HG03432 (cell line): ENCODE data around the gene FOXO3.
"Not testable (repeated sequence)": the region's sequence is repeated elsewhere in the genome, so short reads cannot be mapped to it uniquely, and the experiment has no call there.

Experiments used
- ATAC-seq: cut with Tn5 transposase; IDR thresholded peaks from one replicate; pipeline ENCODE4 v1.9.1; 2021; ENCODE audit warnings: mild to moderate bottlenecking, moderate library complexity; ENCODE audit not compliant: unreplicated experiment

Gene FOXO3

GRCh38 chr6:108560463-108561308, at the start of gene FOXO3:
FOXO3 (plus strand) TSS chr6:108560917; CDS start chr6:108561209, 292 bp downstream.
- ATAC-seq, result no peak

- no peak for ATAC-seq
Measured at GRCh38 chr6:108518714-108519576, 41.8 kb upstream of the FOXO3 start.

- no peak for ATAC-seq
Measured at GRCh38 chr6:108521616-108522107, 39.1 kb upstream of the FOXO3 start.

- ATAC-seq, result no peak
Measured at GRCh38 chr6:108523697-108524096, 37.0 kb upstream of the FOXO3 start.

GRCh38 chr6:108524528-108525248, 36.0 kb upstream of the FOXO3 start:
- ATAC-seq, result no peak

- no peak for ATAC-seq
Measured at GRCh38 chr6:108526739-108527174, 34.0 kb upstream of the FOXO3 start.

- ATAC-seq, result no peak
Measured at GRCh38 chr6:108528878-108529277, 31.8 kb upstream of the FOXO3 start.

GRCh38 chr6:108531332-108531731, 29.4 kb upstream of the FOXO3 start:
- ATAC-seq, result no peak

GRCh38 chr6:108535114-108535742, 25.5 kb upstream of the FOXO3 start:
- no peak for ATAC-seq

- not testable (repeated sequence) for ATAC-seq
Measured at GRCh38 chr6:108535920-108536535, 24.7 kb upstream of the FOXO3 start.

GRCh38 chr6:108541843-108542759, 18.6 kb upstream of the FOXO3 start:
- peak; percentile 50 for ATAC-seq

- no peak for ATAC-seq
Measured at GRCh38 chr6:108543175-108543940, 17.4 kb upstream of the FOXO3 start.

GRCh38 chr6:108544606-108545005, 16.1 kb upstream of the FOXO3 start:
- no peak for ATAC-seq

- ATAC-seq, result no peak
Measured at GRCh38 chr6:108546079-108547049, 14.4 kb upstream of the FOXO3 start.

- ATAC-seq, result no peak
Measured at GRCh38 chr6:108549241-108549640, 11.5 kb upstream of the FOXO3 start.

GRCh38 chr6:108549741-108550140, 11.0 kb upstream of the FOXO3 start:
- no peak for ATAC-seq

GRCh38 chr6:108550256-108550655, 10.5 kb upstream of the FOXO3 start:
- no peak for ATAC-seq
